Heart right ventricle (tissue), 16 donors: ENCODE measurements around the gene PCP4L1. TPM values are rescaled to one million over a fixed set of nuclear protein-coding genes. Genes with fewer than 3 reads are reported as not detected.

Experiments used
- ATAC-seq, 8 donors: fragments of 200-7000 bp; cut with Tn5 transposase; one replicate each; pipeline ENCODE4 v1.9.1; 2020; ENCODE audit warnings: mild to moderate bottlenecking in 8 of 8, moderate library complexity in 8 of 8, moderate number of reproducible peaks in 1 of 8
- DNase-seq, 2 donors: peaks; one replicate each; pipeline ENCODE4 v3.0.0-alpha.2; 2020
- H3K27ac ChIP-seq, 10 donors: fragments of 200-600 bp; sonication (generic) in 2 of 10; one replicate each; pipeline versions ENCODE4 v1.5.0 to v1.8.0; 2020 to 2022; ENCODE audit warnings: mild to moderate bottlenecking in 3 of 10
- H3K27me3 ChIP-seq, 7 donors: fragments of 200-600 bp; one replicate each; pipeline ENCODE4 v1.8.0; 2021 to 2022; ENCODE audit warnings: mild to moderate bottlenecking in 2 of 7
- H3K36me3 ChIP-seq, 9 donors: fragments of 200-600 bp; sonication (generic) in 1 of 9; one replicate each; pipeline versions ENCODE4 v1.5.0 to v1.8.0; 2020 to 2022; ENCODE audit warnings: mild to moderate bottlenecking in 2 of 9
- H3K4me1 ChIP-seq, 9 donors: fragments of 200-600 bp; sonication (generic) in 1 of 9; one replicate each; pipeline versions ENCODE4 v1.5.0 to v1.8.0; 2020 to 2022; ENCODE audit warnings: mild to moderate bottlenecking in 4 of 9
- H3K4me3 ChIP-seq, 10 donors: fragments of 200-600 bp; sonication (generic) in 2 of 10; one replicate each; pipeline versions ENCODE4 v1.5.0 to v1.8.0; 2020 to 2022; ENCODE audit warnings: mild to moderate bottlenecking in 7 of 10, moderate library complexity in 2 of 10
- H3K9me3 ChIP-seq, 11 donors: fragments of 200-600 bp in 10 of 11; sonication (generic) in 2 of 11; one replicate each; pipeline versions ENCODE4 v1.5.0 to v1.8.0; 2013 to 2022; ENCODE audit warnings: mild to moderate bottlenecking in 2 of 11, control low read depth in 1 of 11, moderate library complexity in 1 of 11
- CTCF ChIP-seq, 9 donors: fragments of 200-600 bp; sonication (generic) in 2 of 9; IDR thresholded peaks; one replicate each; pipeline versions ENCODE4 v1.5.0 to v1.8.0; 2021 to 2022; ENCODE audit warnings: antibody characterized with exemption in 9 of 9, mild to moderate bottlenecking in 5 of 9, moderate library complexity in 1 of 9
- WGBS, 2 donors: extraction: QIAGEN DNeasy Blood & Tissue Kit; methylation state at CpG; one replicate each; pipeline ENCODE4 v1.1.7; 2013; ENCODE audit warnings: inconsistent platforms in 1 of 2; 5-methylcytosine and 5-hydroxymethylcytosine counted together
- intact Hi-C, 10 donors: fragments of 100-400 bp; cut with DNase I; formaldehyde crosslinking; loops; one replicate each; pipeline versions ENCODE4 v1.11.1 to v1.14.2; 2022
- polyA plus RNA-seq, 2 donors: library from polyadenylated mRNA; stranded (reverse); fragments of 200-250 nt; gene quantifications; one replicate each; pipeline ENCODE4 v1.2.3, GENCODE V29; 2013
- total RNA-seq, 10 donors: library from RNA; stranded (reverse); fragmentation: NEBNext Ultra II Directional in 3 of 10; extraction: Animal tissue kit (Norgen Biotek cat#: 25700) in 3 of 10; gene quantifications; one replicate each; pipeline versions ENCODE4 v1.2.1 to v1.2.4, GENCODE V29; 2021 to 2023
- donor health status: Arrhythmogenic right ventricular cardiomyopathy.
- donor health status: ischemic (EF 13 %, LVEDD 7.1; RV severe dilation, severe dysfunction).
- donor health status: healthy with polysubstance abuse.
- donor health status: DM: no; HTN: yes; CAD: no.
- donor health status: DM: no; HTN: no; CAD: no.
- donor health status: ischemic (EF 25% LVEDD 6.9; RV normal size, moderate dysfunction).
- donor health status: ischemic (EF 25% LVEDD 5.7; RV mildly dilated, moderate dysfunction).
- donor health status: healthy.
- donor health status: DM: yes; HTN: yes; CAD: no.
- donor health status: Ischemic cardiomyopathy.
- donor health status: ischemic (EF 35%, LVEDD 5.7; RV mildly dilated, moderate dysfunction).
- donor health status: nonischemic (EF 11% LVEDD 7.7; RV severe dilation, severe dysfunction).
- donor health status: DM: yes; HTN: yes; CAD: no.
- donor health status: PGD.
- donor health status: ischemic (EF 29% LVEDD 5.4; RV normal size, mild dysfunction).
- donor health status: nonischemic (EF 23%, LVEDD 6.1; RV moderate dilation, normal function).

PCP4L1 gene
- total and polyA plus RNA-seq, 12 donors = 0.29 to 1.0 (median 0.46) TPM; not detected in 1

- DNase-seq (no peak), ATAC-seq (peak in 1 of 8 donors; percentile 26)
- H3K36me3 ChIP-seq = no peaks in the 10 kb centered on the region
- 48 to 53% methylated on average over 3 of the region's 3 CpGs for WGBS, 2 donors
- H3K9me3 ChIP-seq = no peaks in the 10 kb centered on the region
- TF ChIP-seq CTCF (IDR thresholded peaks at IDR 0.05) = no peak
- H3K27ac ChIP-seq = peak overlapping the region in 1 of 10 donors; percentile 44
- intact Hi-C loops = no loop called here
- H3K27me3 ChIP-seq = peaks cover 0 to 13% (median 2%) of the 10 kb centered on the region in 7 donors
- peaks cover 0 to 15% (median 5%) of the 10 kb centered on the region in 9 donors for H3K4me1 ChIP-seq
- H3K4me3 ChIP-seq = no peak overlapping the region
These were observed 7.7 kb downstream of the PCP4L1 start for GRCh38 chr1:161266202-161266601.

- no peaks in the 10 kb centered on the region for H3K36me3 ChIP-seq
- no peak for TF ChIP-seq CTCF (IDR thresholded peaks at IDR 0.05)
- DNase-seq = no peak
- no peak for ATAC-seq
- H3K9me3 ChIP-seq = no peaks in the 10 kb centered on the region
- 42 to 49% methylated on average over 2 of the region's 2 CpGs for WGBS, 2 donors
- H3K4me3 ChIP-seq = no peak overlapping the region
- peak overlapping the region in 3 of 10 donors; percentile 9 to 44 (median 31) for H3K27ac ChIP-seq
- H3K4me1 ChIP-seq = peaks cover 0 to 15% (median 5%) of the 10 kb centered on the region in 9 donors
- intact Hi-C loops = no loop called here
- H3K27me3 ChIP-seq = peaks cover 0 to 13% (median under 1%) of the 10 kb centered on the region in 7 donors
These were observed 8.3 kb downstream of the PCP4L1 start for GRCh38 chr1:161266836-161267235.

GRCh38 chr1:161267321-161267720 lies 8.8 kb downstream of the PCP4L1 start:
- WGBS, 2 donors = 61 to 66% methylated on average over 3 of the region's 3 CpGs
- Histone ChIP-seq H3K27ac (peak overlapping the region in 1 of 10 donors; percentile 31), H3K4me1 (peaks cover 0 to 15% (median 5%) of the 10 kb centered on the region in 9 donors), H3K4me3 (no peak overlapping the region), H3K36me3 (no peaks in the 10 kb centered on the region), H3K27me3 (peaks cover 0 to 14% (median 0%) of the 10 kb centered on the region in 7 donors), H3K9me3 (no peaks in the 10 kb centered on the region)
- TF ChIP-seq CTCF (IDR thresholded peaks at IDR 0.05) = no peak
- DNase-seq (peak in 1 of 2 donors; percentile 11), ATAC-seq (no peak)
- intact Hi-C loops = no loop called here

GRCh38 chr1:161273402-161273801 lies 14.9 kb downstream of the PCP4L1 start:
- 71 to 73% methylated on average over 3 of the region's 3 CpGs for WGBS, 2 donors
- H3K9me3 ChIP-seq = no peaks in the 10 kb centered on the region
- H3K27me3 ChIP-seq = peaks cover 0 to 24% (median 5%) of the 10 kb centered on the region in 7 donors

More at GRCh38 chr1:161273402-161273801, 14.9 kb downstream of the PCP4L1 start:
- Histone ChIP-seq H3K27ac (no peak overlapping the region), H3K4me3 (no peak overlapping the region), H3K4me1 (no peaks in the 10 kb centered on the region), H3K36me3 (no peaks in the 10 kb centered on the region)
- ATAC-seq (no peak), DNase-seq (no peak)
- no peak for TF ChIP-seq CTCF (IDR thresholded peaks at IDR 0.05)
- intact Hi-C loops = no loop called here
